Naive B cell (primary cell): ENCODE measurements around the gene TOMM5. TPM values are rescaled to one million over a fixed set of nuclear protein-coding genes. Genes with fewer than 3 reads are reported as not detected.

Experiments used
- ATAC-seq, 2 donors: fragments of 150-1000 bp; cut with Tn5 transposase; 2 replicates each; pipeline ENCODE4 v1.10.0; 2021; ENCODE audit warnings: low read depth in 2 of 2, mild to moderate bottlenecking in 2 of 2, moderate library complexity in 2 of 2
- DNase-seq: peaks from one replicate; pipeline ENCODE4 v3.0.0; 2022
- H3K27ac Mint-ChIP-seq, 6 donors: one replicate each; pipeline ENCODE4 v1.8.0; 2020 to 2022; ENCODE audit warnings: mild to moderate bottlenecking in 6 of 6, mixed read lengths in 6 of 6, moderate library complexity in 5 of 6, inconsistent platforms in 2 of 6
- H3K27me3 Mint-ChIP-seq, 3 donors: one replicate each; pipeline ENCODE4 v1.8.0; 2021 to 2022; ENCODE audit warnings: mixed read lengths in 3 of 3, mild to moderate bottlenecking in 1 of 3
- H3K36me3 Mint-ChIP-seq, 2 donors: one replicate each; pipeline ENCODE4 v1.8.0; 2020 to 2022; ENCODE audit warnings: mixed read lengths in 2 of 2, inconsistent platforms in 1 of 2, mild to moderate bottlenecking in 1 of 2
- H3K4me1 Mint-ChIP-seq, 3 donors: one replicate each; pipeline ENCODE4 v1.8.0; 2020 to 2022; ENCODE audit warnings: mixed read lengths in 3 of 3, inconsistent platforms in 1 of 3, mild to moderate bottlenecking in 1 of 3, moderate library complexity in 1 of 3
- H3K4me3 Mint-ChIP-seq, 8 donors: one replicate each; pipeline ENCODE4 v1.8.0; 2020 to 2022; ENCODE audit warnings: mild to moderate bottlenecking in 8 of 8, mixed read lengths in 8 of 8, moderate library complexity in 8 of 8, inconsistent platforms in 2 of 8
- H3K9me3 Mint-ChIP-seq, 7 donors: one replicate each; pipeline ENCODE4 v1.8.0; 2020 to 2022; ENCODE audit warnings: mixed read lengths in 7 of 7, mild to moderate bottlenecking in 5 of 7, inconsistent platforms in 2 of 7, moderate library complexity in 1 of 7
- polyA plus RNA-seq, 6 donors: library from polyadenylated mRNA; unstranded; fragments of 300-500 nt; fragmentation: Illumina TruSeq; gene quantifications; one replicate each; pipeline ENCODE4 v1.2.3, GENCODE V29; 2021; ENCODE audit warnings: low read depth in 6 of 6

TOMM5 gene
- polyA plus RNA-seq, 6 donors from 2014 or later, result 127 to 214 (median 179) TPM

GRCh38 chr9:37623267-37623666, 30.9 kb upstream of the TOMM5 start:
- Mint-ChIP-seq H3K4me1 (peaks cover 0 to 4% (median 0%) of the 10 kb centered on the region in 3 donors), H3K36me3 (no peaks in the 10 kb centered on the region), H3K9me3 (no peaks in the 10 kb centered on the region), H3K4me3 (no peak overlapping the region), H3K27ac (peak overlapping the region in 2 of 6 donors; percentile 54 to 60), H3K27me3 (peaks cover 0 to 25% (median 6%) of the 10 kb centered on the region in 3 donors)
- DNase-seq (no peak), ATAC-seq (no peak)

GRCh38 chr9:37622462-37622861, 30.1 kb upstream of the TOMM5 start:
- Mint-ChIP-seq H3K27me3 (peaks cover 0 to 27% (median 6%) of the 10 kb centered on the region in 3 donors), H3K4me3 (no peak overlapping the region), H3K9me3 (no peaks in the 10 kb centered on the region), H3K27ac (no peak overlapping the region), H3K36me3 (no peaks in the 10 kb centered on the region), H3K4me1 (peaks cover 0 to 4% (median 0%) of the 10 kb centered on the region in 3 donors)
- ATAC-seq (no peak), DNase-seq (no peak)

- no peak overlapping the region for H3K27ac Mint-ChIP-seq
- no peak for ATAC-seq
- no peaks in the 10 kb centered on the region for H3K9me3 Mint-ChIP-seq
These were observed 29.1 kb upstream of the TOMM5 start for GRCh38 chr9:37621273-37622121.

DNA sequence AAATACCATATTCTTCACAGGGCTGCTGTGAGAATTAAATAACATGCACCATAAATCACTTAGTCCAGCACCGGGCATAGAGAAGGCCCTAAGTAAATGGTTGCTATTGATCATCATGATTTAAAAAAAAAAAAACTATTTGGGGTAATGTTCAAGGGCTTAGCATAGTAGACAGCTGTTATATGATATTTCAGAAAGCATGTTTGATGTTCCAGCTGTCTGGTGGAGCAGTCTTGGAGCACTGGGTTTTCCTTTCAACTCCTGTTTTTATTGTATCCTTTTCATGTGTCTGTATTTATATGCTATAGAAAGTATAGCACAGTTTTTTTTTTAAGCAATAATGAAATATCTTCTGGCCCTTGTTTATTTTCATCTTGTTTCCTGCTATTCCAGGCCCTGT, 28.0 kb upstream of the TOMM5 start:
- Mint-ChIP-seq H3K9me3 (no peaks in the 10 kb centered on the region), H3K4me1 (peaks cover 0 to 1% (median 0%) of the 10 kb centered on the region in 3 donors), H3K27me3 (peaks cover 0 to 22% (median 6%) of the 10 kb centered on the region in 3 donors), H3K27ac (no peak overlapping the region), H3K36me3 (no peaks in the 10 kb centered on the region), H3K4me3 (no peak overlapping the region)
- ATAC-seq (no peak), DNase-seq (no peak)

More at GRCh38 chr9:37621273-37622121, 29.1 kb upstream of the TOMM5 start:
- no peak for DNase-seq
- Mint-ChIP-seq H3K4me3 (no peak overlapping the region), H3K4me1 (peaks cover 0 to 4% (median 0%) of the 10 kb centered on the region in 3 donors), H3K27me3 (peaks cover 0 to 22% (median 6%) of the 10 kb centered on the region in 3 donors), H3K36me3 (no peaks in the 10 kb centered on the region)

GRCh38 chr9:37619806-37620205, 27.4 kb upstream of the TOMM5 start:
- Mint-ChIP-seq H3K36me3 (no peaks in the 10 kb centered on the region), H3K27me3 (peaks cover 0 to 22% (median 6%) of the 10 kb centered on the region in 3 donors), H3K9me3 (no peaks in the 10 kb centered on the region), H3K27ac (no peak overlapping the region), H3K4me3 (no peak overlapping the region), H3K4me1 (no peaks in the 10 kb centered on the region)
- no peak for ATAC-seq
- no peak for DNase-seq

- H3K27me3 Mint-ChIP-seq, result peaks cover 4 to 16% (median 11%) of the 10 kb centered on the region in 3 donors
- H3K9me3 Mint-ChIP-seq, result no peaks in the 10 kb centered on the region
- ATAC-seq, result no peak
- H3K4me1 Mint-ChIP-seq, result no peaks in the 10 kb centered on the region
- H3K36me3 Mint-ChIP-seq, result no peaks in the 10 kb centered on the region
- no peak overlapping the region for H3K27ac Mint-ChIP-seq
- no peak for DNase-seq
- no peak overlapping the region for H3K4me3 Mint-ChIP-seq
These were observed 26.4 kb upstream of the TOMM5 start for GRCh38 chr9:37618817-37619216.

GRCh38 chr9:37617832-37618231, 25.4 kb upstream of the TOMM5 start:
- H3K27ac Mint-ChIP-seq, result no peak overlapping the region
- no peak for ATAC-seq
- no peak overlapping the region for H3K4me3 Mint-ChIP-seq
- H3K36me3 Mint-ChIP-seq, result no peaks in the 10 kb centered on the region
- no peak for DNase-seq
- peaks cover 6 to 12% (median 8%) of the 10 kb centered on the region in 3 donors for H3K27me3 Mint-ChIP-seq
- no peaks in the 10 kb centered on the region for H3K4me1 Mint-ChIP-seq
- no peaks in the 10 kb centered on the region for H3K9me3 Mint-ChIP-seq

DNA sequence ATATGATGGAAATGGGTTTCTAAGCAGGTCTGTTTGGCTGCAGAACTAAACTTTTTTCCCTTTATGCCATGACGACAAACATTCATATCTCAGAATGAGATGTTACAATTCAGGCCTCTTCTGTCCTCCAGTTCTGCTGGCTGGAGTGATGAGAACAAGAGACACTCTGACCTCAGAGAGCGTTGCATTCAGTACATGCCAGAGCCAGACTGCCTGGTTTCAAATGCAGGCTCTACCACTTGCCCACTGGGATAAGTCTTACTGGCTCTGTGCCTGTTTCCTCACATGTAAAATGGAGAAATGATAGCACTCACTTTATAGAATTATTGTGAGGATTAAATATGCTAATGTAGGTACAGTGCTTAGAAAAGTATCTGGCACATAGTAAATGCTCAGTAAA, 24.8 kb upstream of the TOMM5 start:
- DNase-seq, result no peak
- Mint-ChIP-seq H3K9me3 (no peaks in the 10 kb centered on the region), H3K4me1 (no peaks in the 10 kb centered on the region), H3K36me3 (no peaks in the 10 kb centered on the region), H3K4me3 (no peak overlapping the region), H3K27ac (no peak overlapping the region), H3K27me3 (peaks cover 6 to 12% (median 8%) of the 10 kb centered on the region in 3 donors)
- ATAC-seq, result no peak

DNA sequence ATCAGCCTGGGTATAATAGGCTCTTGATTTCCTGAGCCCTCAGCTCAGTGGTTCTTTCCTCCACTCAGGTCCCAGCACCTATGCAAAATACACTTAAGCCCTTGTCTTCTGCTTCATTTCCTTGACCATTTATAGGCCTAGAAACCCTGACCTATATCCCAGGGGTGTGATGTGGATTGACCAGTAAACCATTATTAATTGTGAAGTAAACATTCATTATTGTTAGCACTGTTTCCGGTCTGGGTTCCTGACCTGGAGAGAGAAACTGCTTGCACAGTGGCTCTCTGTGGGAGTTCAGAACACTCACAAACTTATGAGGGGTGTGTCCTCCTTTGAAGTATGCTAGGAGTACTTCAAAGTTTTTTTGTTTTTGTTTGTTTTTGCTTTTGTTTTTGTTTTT, 19.6 kb upstream of the TOMM5 start:
- DNase-seq (no peak), ATAC-seq (no peak)
- H3K4me3 Mint-ChIP-seq, result no peak overlapping the region
- peaks cover 0 to 4% (median 2%) of the 10 kb centered on the region in 3 donors for H3K4me1 Mint-ChIP-seq
- no peaks in the 10 kb centered on the region for H3K9me3 Mint-ChIP-seq
- peaks cover 8 to 22% (median 20%) of the 10 kb centered on the region in 3 donors for H3K27me3 Mint-ChIP-seq
- H3K36me3 Mint-ChIP-seq, result no peaks in the 10 kb centered on the region
- peak overlapping the region in 1 of 6 donors; percentile 15 for H3K27ac Mint-ChIP-seq

- DNase-seq (no peak), ATAC-seq (no peak)
- Mint-ChIP-seq H3K4me1 (peaks cover 0 to 4% (median 2%) of the 10 kb centered on the region in 3 donors), H3K9me3 (no peaks in the 10 kb centered on the region), H3K27ac (no peak overlapping the region), H3K4me3 (no peak overlapping the region), H3K27me3 (peaks cover 8 to 23% (median 20%) of the 10 kb centered on the region in 3 donors), H3K36me3 (no peaks in the 10 kb centered on the region)
These were observed 18.6 kb upstream of the TOMM5 start for GRCh38 chr9:37611014-37611413.

- ATAC-seq (no peak), DNase-seq (no peak)
- no peaks in the 10 kb centered on the region for H3K9me3 Mint-ChIP-seq
- peak overlapping the region in 1 of 6 donors; percentile 52 for H3K27ac Mint-ChIP-seq
- H3K36me3 Mint-ChIP-seq, result no peaks in the 10 kb centered on the region
- peaks cover 8 to 26% (median 20%) of the 10 kb centered on the region in 3 donors for H3K27me3 Mint-ChIP-seq
- peaks cover 0 to 4% (median 2%) of the 10 kb centered on the region in 3 donors for H3K4me1 Mint-ChIP-seq
- no peak overlapping the region for H3K4me3 Mint-ChIP-seq
These were observed 17.5 kb upstream of the TOMM5 start for GRCh38 chr9:37609735-37610397.

DNA sequence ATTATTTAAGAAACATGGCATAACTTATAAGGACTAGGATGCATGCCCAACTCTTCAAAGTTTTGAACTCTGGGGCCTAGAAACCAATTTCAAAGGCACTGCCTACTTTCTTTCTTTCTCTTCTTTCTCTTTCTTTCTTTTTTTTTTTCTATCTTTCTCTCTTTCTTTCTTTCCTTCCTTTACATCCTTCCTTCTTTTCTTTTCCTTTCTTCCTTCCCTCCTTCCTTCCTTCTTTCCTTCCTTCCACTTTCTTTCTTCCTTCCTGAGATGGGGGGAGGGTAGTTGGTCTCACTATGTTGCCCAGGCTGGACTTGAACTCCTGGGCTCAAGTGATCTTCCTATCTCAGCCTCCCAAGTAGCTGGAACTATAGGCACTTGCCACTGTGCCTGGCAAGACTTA, 15.9 kb upstream of the TOMM5 start:
- no peaks in the 10 kb centered on the region for H3K9me3 Mint-ChIP-seq
- peaks cover 0 to 4% (median 2%) of the 10 kb centered on the region in 3 donors for H3K4me1 Mint-ChIP-seq
- no peak overlapping the region for H3K27ac Mint-ChIP-seq
- H3K27me3 Mint-ChIP-seq, result peaks cover 14 to 30% (median 23%) of the 10 kb centered on the region in 3 donors
- DNase-seq (no peak), ATAC-seq (no peak)
- peak overlapping the region in 1 of 8 donors; percentile 66 for H3K4me3 Mint-ChIP-seq
- no peaks in the 10 kb centered on the region for H3K36me3 Mint-ChIP-seq

DNA sequence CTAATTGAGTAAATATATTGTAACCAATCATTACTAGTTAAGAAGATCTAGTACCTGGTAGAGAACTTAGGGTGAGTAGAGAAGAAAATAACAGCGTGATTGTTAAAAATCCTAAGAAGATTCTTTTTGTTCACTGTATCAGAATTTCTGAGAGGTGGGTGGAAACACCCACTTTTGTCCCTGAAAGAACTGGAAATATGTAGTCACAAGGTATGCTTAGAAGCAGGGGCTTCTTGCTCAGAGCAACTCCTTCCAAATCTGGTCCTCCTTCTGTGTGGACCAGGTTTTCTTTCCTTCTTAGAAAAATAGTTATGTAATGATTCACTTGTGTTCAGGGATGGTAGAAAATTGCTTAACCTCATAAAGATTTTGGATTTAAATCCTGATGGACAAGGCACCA, 11.9 kb upstream of the TOMM5 start:
- no peak overlapping the region for H3K27ac Mint-ChIP-seq
- no peak overlapping the region for H3K4me3 Mint-ChIP-seq
- no peaks in the 10 kb centered on the region for H3K9me3 Mint-ChIP-seq
- peaks cover 0 to 4% (median 2%) of the 10 kb centered on the region in 3 donors for H3K4me1 Mint-ChIP-seq
- no peaks in the 10 kb centered on the region for H3K36me3 Mint-ChIP-seq
- DNase-seq, result no peak
- ATAC-seq, result no peak
- H3K27me3 Mint-ChIP-seq, result peaks cover 34 to 49% (median 40%) of the 10 kb centered on the region in 3 donors

GRCh38 chr9:37602817-37603216, 10.4 kb upstream of the TOMM5 start:
- Mint-ChIP-seq H3K4me3 (no peak overlapping the region), H3K27me3 (peaks cover 33 to 47% (median 37%) of the 10 kb centered on the region in 3 donors), H3K27ac (no peak overlapping the region), H3K4me1 (peaks cover 0 to 4% (median 0%) of the 10 kb centered on the region in 3 donors), H3K36me3 (no peaks in the 10 kb centered on the region), H3K9me3 (no peaks in the 10 kb centered on the region)
- ATAC-seq, result no peak
- DNase-seq, result no peak
